Lower lobe of right lung (tissue), 2 donors: ENCODE results near the gene VWA3B. TPM values are rescaled to one million over a fixed set of nuclear protein-coding genes. Genes with fewer than 3 reads are reported as not detected.

Source experiments
- ATAC-seq, 2 donors: fragments of 200-7000 bp; cut with Tn5 transposase; one replicate each; pipeline ENCODE4 v1.9.1; 2020 to 2022; ENCODE audit warnings: mild to moderate bottlenecking in 2 of 2, moderate library complexity in 2 of 2
- DNase-seq: peaks from one replicate; pipeline ENCODE4 v3.0.0-alpha.2; 2020
- H3K27ac ChIP-seq: fragments of 200-600 bp; one replicate; pipeline ENCODE4 v1.8.0; 2022
- H3K27me3 ChIP-seq: fragments of 200-600 bp; one replicate; pipeline ENCODE4 v1.8.0; 2022; ENCODE audit warnings: low read depth
- H3K36me3 ChIP-seq: fragments of 200-600 bp; one replicate; pipeline ENCODE4 v1.8.0; 2022; ENCODE audit warnings: mild to moderate bottlenecking
- H3K4me1 ChIP-seq: fragments of 200-600 bp; one replicate; pipeline ENCODE4 v1.8.0; 2022
- H3K4me3 ChIP-seq: fragments of 200-600 bp; one replicate; pipeline ENCODE4 v1.8.0; 2022; ENCODE audit warnings: mild to moderate bottlenecking
- H3K9me3 ChIP-seq: fragments of 200-600 bp; one replicate; pipeline ENCODE4 v1.8.0; 2022
- CTCF ChIP-seq: fragments of 200-600 bp; IDR thresholded peaks from one replicate; pipeline ENCODE4 v1.8.0; 2022; ENCODE audit warnings: antibody characterized with exemption, mild to moderate bottlenecking
- intact Hi-C: fragments of 100-400 bp; cut with DNase I; formaldehyde crosslinking; loops from one replicate; pipeline ENCODE4 v1.11.0; 2022
- total RNA-seq: library from RNA; stranded (reverse); fragmentation: NEBNext Ultra II Directional; extraction: Animal tissue kit (Norgen Biotek cat#: 25700); gene quantifications from one replicate; pipeline ENCODE4 v1.2.1, GENCODE V29; 2021
- donor health status: DM: no; HTN: yes; CAD: no; lungs with severe emphysema.

The VWA3B gene
- total RNA-seq, 1 donor from 2014 or later = 7.9 TPM

GRCh38 chr2:98309580-98309979, 222.6 kb downstream of the VWA3B start:
- Histone ChIP-seq H3K4me1 (no peaks in the 10 kb centered on the region), H3K36me3 (no peaks in the 10 kb centered on the region), H3K27me3 (peaks cover 11% of the 10 kb centered on the region), H3K27ac (no peak overlapping the region), H3K4me3 (no peak overlapping the region), H3K9me3 (no peaks in the 10 kb centered on the region)
- ATAC-seq = no peak
- DNase-seq = no peak
- no peak for TF ChIP-seq CTCF
- intact Hi-C loops = no loop called here

GRCh38 chr2:98310010-98310409, 223.0 kb downstream of the VWA3B start:
- Histone ChIP-seq H3K27me3 (peaks cover 11% of the 10 kb centered on the region), H3K4me1 (no peaks in the 10 kb centered on the region), H3K9me3 (no peaks in the 10 kb centered on the region), H3K36me3 (no peaks in the 10 kb centered on the region), H3K27ac (no peak overlapping the region), H3K4me3 (no peak overlapping the region)
- ATAC-seq = peak; percentile 45 to 48
- no peak for TF ChIP-seq CTCF
- intact Hi-C loops = no loop called here
- DNase-seq = no peak

- peaks cover 11% of the 10 kb centered on the region for H3K27me3 ChIP-seq
- no peaks in the 10 kb centered on the region for H3K36me3 ChIP-seq
- no peak overlapping the region for H3K27ac ChIP-seq
- intact Hi-C loops = no loop called here
- H3K4me1 ChIP-seq = no peaks in the 10 kb centered on the region
- ATAC-seq (no peak), DNase-seq (no peak)
- no peak for TF ChIP-seq CTCF
- no peak overlapping the region for H3K4me3 ChIP-seq
- H3K9me3 ChIP-seq = no peaks in the 10 kb centered on the region
Observed at GRCh38 chr2:98311090-98311489, 224.1 kb downstream of the VWA3B start.

- Histone ChIP-seq H3K36me3 (no peaks in the 10 kb centered on the region), H3K4me1 (no peaks in the 10 kb centered on the region), H3K4me3 (no peak overlapping the region), H3K9me3 (no peaks in the 10 kb centered on the region), H3K27me3 (peaks cover 11% of the 10 kb centered on the region), H3K27ac (no peak overlapping the region)
- DNase-seq (no peak), ATAC-seq (no peak)
- intact Hi-C loops = no loop called here
- no peak for TF ChIP-seq CTCF
Observed at GRCh38 chr2:98311771-98312545, 225.0 kb downstream of the VWA3B start.

- Histone ChIP-seq H3K27me3 (peaks cover 11% of the 10 kb centered on the region), H3K36me3 (no peaks in the 10 kb centered on the region), H3K9me3 (no peaks in the 10 kb centered on the region), H3K27ac (no peak overlapping the region), H3K4me1 (no peaks in the 10 kb centered on the region), H3K4me3 (no peak overlapping the region)
- DNase-seq (no peak), ATAC-seq (no peak)
- intact Hi-C loops = no loop called here
- no peak for TF ChIP-seq CTCF
Observed at GRCh38 chr2:98313492-98314250, 226.7 kb downstream of the VWA3B start.
